Fibroblast of upper back skin (primary cell): Measurements from ENCODE around the gene FAM200C.

ENCODE experiments used
- DNase-seq: peaks from one replicate; pipeline ENCODE4 v3.0.0-alpha.2; 2013

FAM200C gene

DNA sequence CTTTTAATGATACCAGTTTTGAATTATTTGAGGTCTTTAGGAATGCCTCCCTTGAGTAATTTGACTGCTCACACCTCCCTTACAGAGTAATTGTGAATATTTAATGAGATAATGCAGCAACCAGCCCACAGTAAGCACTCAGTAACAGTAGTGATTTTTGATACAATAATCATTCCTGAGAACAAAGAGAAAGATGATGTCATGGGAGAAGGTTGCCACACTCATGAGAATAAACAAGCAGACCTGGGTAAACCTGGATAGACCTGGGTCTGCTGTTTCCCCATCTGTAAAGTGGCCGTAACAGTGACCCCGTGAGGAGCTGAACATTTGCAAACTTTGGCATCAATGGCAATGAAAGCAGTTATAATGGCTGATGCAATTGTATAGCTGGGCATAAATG is 33.6 kb downstream of the FAM200C start:
- DNase-seq, result no peak

DNA sequence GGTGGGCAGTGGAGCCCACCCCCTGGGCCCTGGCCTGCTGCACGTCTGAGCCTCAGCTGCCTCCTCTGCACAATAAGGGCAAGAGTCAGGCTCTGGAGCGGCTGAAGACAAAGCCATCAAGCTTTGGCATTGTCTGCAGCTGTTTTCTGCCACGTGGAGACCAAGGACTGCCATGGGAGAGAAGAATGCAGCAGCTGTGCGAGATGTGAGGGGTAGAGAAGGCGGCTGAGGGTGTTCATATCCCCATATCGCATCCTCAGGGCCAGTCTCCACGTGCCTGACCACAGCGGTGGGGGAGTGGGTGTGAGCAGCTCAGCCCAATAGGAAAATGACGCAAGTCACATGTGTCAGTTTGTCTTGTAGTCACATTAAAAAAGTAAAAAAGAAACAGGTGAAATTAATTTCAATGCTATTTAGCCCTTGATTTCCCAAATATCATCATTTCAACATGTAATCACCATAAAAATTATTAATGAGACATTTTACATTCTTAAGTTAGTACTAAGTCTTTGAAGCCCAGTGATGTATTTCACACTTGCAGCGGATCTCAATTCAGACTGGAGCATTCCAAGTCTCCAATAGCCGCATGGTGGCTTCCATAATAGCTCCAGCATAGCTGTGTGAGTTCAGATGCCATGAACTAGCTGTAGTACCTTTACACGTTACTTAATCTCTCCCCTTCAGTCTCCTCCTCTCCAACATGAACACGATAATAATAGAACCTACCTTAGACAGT is 36.0 kb downstream of the FAM200C start:
- DNase-seq, result peak; percentile 50

- peak; percentile 21 for DNase-seq
These were observed 36.6 kb downstream of the FAM200C start for GRCh38 chr5:160363211-160363610.

GRCh38 chr5:160361624-160362228 is 38.1 kb downstream of the FAM200C start:
- no peak for DNase-seq

DNA sequence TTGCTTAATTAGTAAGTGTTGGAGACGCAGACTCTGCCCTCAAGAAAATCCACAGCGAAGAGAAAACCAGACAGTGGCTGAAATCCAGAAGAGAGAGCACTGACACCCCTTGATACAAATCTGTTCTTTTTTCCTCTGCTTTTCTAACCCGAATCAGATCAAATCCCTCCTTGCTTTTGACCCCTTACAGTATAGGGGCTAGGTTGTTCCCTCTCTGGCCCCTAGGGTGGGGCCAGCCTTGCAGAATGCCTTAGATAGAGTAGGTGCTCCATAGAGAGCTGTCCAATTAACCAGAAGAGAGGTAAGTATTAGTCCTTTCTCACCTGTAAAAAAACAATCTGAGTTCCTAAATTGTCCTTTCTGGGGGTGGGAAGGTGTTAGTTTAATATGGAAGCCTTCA is 39.5 kb downstream of the FAM200C start:
- no peak for DNase-seq

- no peak for DNase-seq
These were observed 40.0 kb downstream of the FAM200C start for GRCh38 chr5:160359816-160360215.

- DNase-seq, result no peak
These were observed 40.6 kb downstream of the FAM200C start for GRCh38 chr5:160359242-160359641.

- DNase-seq, result no peak
These were observed 41.9 kb downstream of the FAM200C start for GRCh38 chr5:160357861-160358411.

DNA sequence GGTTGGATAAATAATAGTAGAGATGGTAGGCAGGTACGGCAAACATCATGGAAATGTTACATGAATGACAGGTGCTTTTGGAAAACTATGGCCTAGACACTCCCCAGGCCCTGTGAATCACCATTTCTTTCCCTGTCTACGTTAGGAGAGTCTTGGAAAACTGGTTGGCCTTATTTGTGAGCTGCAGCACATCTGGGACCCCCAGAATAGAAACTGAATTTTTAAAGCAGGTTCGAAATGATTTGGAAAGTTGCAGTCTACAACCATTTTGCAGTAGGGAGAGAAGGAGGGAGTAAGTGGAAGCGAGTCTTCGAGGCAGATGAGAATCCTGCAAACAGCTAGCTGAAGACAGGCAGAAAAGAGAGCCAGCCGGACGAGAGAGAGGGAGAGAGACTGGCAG is 42.5 kb downstream of the FAM200C start:
- no peak for DNase-seq

- no peak for DNase-seq
These were observed 43.1 kb downstream of the FAM200C start for GRCh38 chr5:160356550-160357347.

DNA sequence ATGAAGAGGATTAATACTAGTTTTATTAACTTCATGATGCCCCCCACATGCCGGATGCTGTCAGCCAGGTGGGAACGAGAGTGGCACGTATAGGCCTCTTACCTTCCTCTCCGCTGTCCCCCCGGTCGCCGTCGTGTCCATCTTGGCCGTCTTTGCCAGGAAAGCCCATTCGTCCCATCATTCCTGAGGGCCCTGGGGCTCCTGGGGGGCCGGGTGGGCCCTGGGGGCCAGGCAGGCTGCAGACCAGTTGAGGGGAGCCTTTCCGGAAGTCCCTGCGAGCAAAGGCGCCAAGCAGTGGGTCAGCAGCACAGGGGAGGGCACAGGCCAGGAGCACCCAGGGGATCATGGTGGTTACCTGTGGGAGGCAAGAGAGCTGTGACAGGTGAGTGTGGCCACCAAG is 45.2 kb downstream of the FAM200C start:
- DNase-seq, result no peak

DNA sequence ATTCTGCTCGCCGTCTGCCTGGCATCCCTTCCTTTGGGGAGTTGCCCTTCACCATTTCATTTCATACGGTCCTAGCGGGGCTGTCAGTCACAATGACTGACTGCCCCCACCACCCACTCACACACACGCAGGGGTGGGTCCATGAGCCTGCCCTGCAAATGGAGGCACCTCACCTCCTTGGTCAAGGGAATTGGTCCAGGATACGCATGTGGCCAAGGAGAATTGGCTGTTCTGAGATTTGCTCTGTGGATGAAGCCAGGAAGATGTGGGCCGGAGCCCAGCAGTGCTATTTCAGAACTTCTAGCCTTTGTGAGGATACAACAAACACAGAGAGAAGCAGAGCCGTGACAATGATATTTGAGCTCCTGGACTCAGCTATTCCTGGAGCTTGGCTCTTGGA is 46.5 kb downstream of the FAM200C start:
- no peak for DNase-seq

- no peak for DNase-seq
These were observed 47.5 kb downstream of the FAM200C start for GRCh38 chr5:160352308-160352707.

GRCh38 chr5:160349935-160350303 is 49.9 kb downstream of the FAM200C start:
- DNase-seq, result no peak

DNA sequence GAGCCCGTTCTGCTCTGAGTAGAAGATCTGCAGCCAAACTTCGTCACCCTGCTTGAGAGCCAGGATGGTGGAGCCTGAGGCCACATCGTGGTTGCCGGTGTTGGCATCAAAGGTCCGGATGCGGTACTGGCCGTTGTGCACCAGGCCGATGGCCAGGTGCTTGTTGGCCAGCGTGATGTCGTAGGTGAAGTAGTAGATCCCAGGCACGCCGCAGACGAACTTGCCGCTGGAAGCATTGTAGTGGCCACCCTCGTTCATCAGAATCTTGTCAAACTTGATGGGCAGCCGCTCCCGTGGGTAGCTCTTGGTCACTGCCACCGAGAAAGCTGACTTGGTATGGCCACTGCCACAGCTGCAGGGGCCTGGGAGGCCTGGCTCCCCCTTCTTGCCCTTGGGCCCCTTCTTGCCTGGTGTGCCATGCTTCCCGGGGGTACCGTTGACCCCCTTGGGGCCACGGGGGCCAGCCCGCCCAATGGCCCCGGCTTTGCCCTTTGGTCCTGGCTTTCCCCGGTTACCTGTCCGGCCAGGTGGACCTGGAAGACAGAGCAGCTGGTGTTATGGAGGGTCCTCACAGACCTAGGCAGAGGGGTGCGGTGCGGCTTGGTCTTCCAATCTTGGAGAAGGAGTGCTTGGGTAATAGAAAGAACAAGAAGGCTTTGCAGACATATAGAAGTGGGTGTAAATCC is 50.5 kb downstream of the FAM200C start:
- no peak for DNase-seq

GRCh38 chr5:160348080-160348479 is 51.8 kb downstream of the FAM200C start:
- no peak for DNase-seq

- DNase-seq, result no peak
These were observed 52.4 kb downstream of the FAM200C start for GRCh38 chr5:160347448-160347847.
